ENCODE measurements around the gene SMYD3.

Gene SMYD3

DNA sequence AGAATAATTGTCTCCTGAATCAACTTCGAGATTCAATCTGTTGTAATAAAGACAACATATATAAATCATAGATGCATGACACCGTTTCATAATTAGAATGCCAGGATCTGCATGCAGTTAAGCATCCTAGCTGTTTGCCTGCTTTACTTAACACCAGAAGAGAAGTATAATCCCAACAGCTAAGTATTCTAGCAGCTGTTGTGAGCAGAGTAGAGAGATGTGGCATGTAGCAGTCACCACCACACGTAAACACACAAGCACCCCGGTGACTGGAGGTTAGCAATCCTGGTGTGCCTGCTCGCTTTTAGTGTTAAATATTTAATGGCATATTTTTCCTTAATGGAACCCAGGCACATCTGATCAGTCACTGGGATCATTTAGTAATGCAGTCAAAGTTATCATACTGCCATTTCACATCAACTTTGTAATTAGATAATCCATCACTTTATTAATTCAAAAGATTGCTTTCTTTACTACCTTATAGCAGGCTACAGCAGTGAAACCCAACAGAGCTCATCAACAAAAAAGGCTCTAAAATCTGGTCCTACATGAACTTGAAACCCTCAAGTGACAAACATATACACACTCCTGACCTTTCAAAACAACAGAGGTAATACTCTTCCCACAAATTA, 187.9 kb downstream of the SMYD3 start:
- no peak overlapping the region for H3K4me3 ChIP-seq (replicated peaks; ENCODE audit: insufficient read depth, low read length)
- H3K27me3 ChIP-seq (ENCODE audit: insufficient read depth, poor library complexity, severe bottlenecking), result no peaks in the 10 kb centered on the region
- H3K27ac ChIP-seq (replicated peaks), result no peak overlapping the region
- TF ChIP-seq REST (IDR thresholded peaks at IDR 0.05; ENCODE audit: insufficient replicate concordance, low read depth), result no peak
- TF ChIP-seq, protein P1, sequence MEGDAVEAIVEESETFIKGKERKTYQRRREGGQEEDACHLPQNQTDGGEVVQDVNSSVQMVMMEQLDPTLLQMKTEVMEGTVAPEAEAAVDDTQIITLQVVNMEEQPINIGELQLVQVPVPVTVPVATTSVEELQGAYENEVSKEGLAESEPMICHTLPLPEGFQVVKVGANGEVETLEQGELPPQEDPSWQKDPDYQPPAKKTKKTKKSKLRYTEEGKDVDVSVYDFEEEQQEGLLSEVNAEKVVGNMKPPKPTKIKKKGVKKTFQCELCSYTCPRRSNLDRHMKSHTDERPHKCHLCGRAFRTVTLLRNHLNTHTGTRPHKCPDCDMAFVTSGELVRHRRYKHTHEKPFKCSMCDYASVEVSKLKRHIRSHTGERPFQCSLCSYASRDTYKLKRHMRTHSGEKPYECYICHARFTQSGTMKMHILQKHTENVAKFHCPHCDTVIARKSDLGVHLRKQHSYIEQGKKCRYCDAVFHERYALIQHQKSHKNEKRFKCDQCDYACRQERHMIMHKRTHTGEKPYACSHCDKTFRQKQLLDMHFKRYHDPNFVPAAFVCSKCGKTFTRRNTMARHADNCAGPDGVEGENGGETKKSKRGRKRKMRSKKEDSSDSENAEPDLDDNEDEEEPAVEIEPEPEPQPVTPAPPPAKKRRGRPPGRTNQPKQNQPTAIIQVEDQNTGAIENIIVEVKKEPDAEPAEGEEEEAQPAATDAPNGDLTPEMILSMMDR (IDR thresholded peaks at IDR 0.05; ENCODE audit: insufficient read depth, low read length), result no peak
- no peak for TF ChIP-seq SPI1 (IDR thresholded peaks at IDR 0.05; ENCODE audit: borderline replicate concordance, low read depth)
- no peak for TF ChIP-seq POLR2AphosphoS5 (IDR thresholded peaks at IDR 0.05; ENCODE audit: low read depth)
- no peak for TF ChIP-seq GABPA (IDR thresholded peaks at IDR 0.05; ENCODE audit: low read depth)
- no peak for DNase-seq (ENCODE audit: low read depth in 1 of 2, low spot score in 1 of 2)

- Histone ChIP-seq H3K27ac (replicated peaks) (no peak overlapping the region), H3K4me3 (replicated peaks; ENCODE audit: insufficient read depth, low read length) (no peak overlapping the region), H3K27me3 (ENCODE audit: insufficient read depth, poor library complexity, severe bottlenecking) (no peaks in the 10 kb centered on the region)
- TF ChIP-seq GABPA (IDR thresholded peaks at IDR 0.05; ENCODE audit: low read depth), result no peak
- TF ChIP-seq POLR2AphosphoS5 (IDR thresholded peaks at IDR 0.05; ENCODE audit: low read depth), result no peak
- TF ChIP-seq, protein P1 (IDR thresholded peaks at IDR 0.05; ENCODE audit: insufficient read depth, low read length), result no peak
- TF ChIP-seq REST (IDR thresholded peaks at IDR 0.05; ENCODE audit: insufficient replicate concordance, low read depth), result no peak
- TF ChIP-seq SPI1 (IDR thresholded peaks at IDR 0.05; ENCODE audit: borderline replicate concordance, low read depth), result no peak
- DNase-seq (ENCODE audit: low read depth in 1 of 2, low spot score in 1 of 2), result no peak
Measured at GRCh38 chr1:246318622-246319021, 188.5 kb downstream of the SMYD3 start.

GRCh38 chr1:246318036-246318359, 189.1 kb downstream of the SMYD3 start:
- no peak overlapping the region for H3K27ac ChIP-seq (replicated peaks)
- no peaks in the 10 kb centered on the region for H3K27me3 ChIP-seq (ENCODE audit: insufficient read depth, poor library complexity, severe bottlenecking)
- no peak for DNase-seq (ENCODE audit: low read depth in 1 of 2, low spot score in 1 of 2)
- TF ChIP-seq, protein P1 (IDR thresholded peaks at IDR 0.05; ENCODE audit: insufficient read depth, low read length), result no peak
- TF ChIP-seq REST (IDR thresholded peaks at IDR 0.05; ENCODE audit: insufficient replicate concordance, low read depth), result no peak
- no peak for TF ChIP-seq GABPA (IDR thresholded peaks at IDR 0.05; ENCODE audit: low read depth)
- no peak for TF ChIP-seq SPI1 (IDR thresholded peaks at IDR 0.05; ENCODE audit: borderline replicate concordance, low read depth)
- no peak for TF ChIP-seq POLR2AphosphoS5 (IDR thresholded peaks at IDR 0.05; ENCODE audit: low read depth)
- H3K4me3 ChIP-seq (replicated peaks; ENCODE audit: insufficient read depth, low read length), result no peak overlapping the region
